ENCODE results near the gene SPAG6.
"Not testable (repeated sequence)": the region's sequence is repeated elsewhere in the genome, so short reads cannot be mapped to it uniquely, and the experiment has no call there.

Gene SPAG6

DNA sequence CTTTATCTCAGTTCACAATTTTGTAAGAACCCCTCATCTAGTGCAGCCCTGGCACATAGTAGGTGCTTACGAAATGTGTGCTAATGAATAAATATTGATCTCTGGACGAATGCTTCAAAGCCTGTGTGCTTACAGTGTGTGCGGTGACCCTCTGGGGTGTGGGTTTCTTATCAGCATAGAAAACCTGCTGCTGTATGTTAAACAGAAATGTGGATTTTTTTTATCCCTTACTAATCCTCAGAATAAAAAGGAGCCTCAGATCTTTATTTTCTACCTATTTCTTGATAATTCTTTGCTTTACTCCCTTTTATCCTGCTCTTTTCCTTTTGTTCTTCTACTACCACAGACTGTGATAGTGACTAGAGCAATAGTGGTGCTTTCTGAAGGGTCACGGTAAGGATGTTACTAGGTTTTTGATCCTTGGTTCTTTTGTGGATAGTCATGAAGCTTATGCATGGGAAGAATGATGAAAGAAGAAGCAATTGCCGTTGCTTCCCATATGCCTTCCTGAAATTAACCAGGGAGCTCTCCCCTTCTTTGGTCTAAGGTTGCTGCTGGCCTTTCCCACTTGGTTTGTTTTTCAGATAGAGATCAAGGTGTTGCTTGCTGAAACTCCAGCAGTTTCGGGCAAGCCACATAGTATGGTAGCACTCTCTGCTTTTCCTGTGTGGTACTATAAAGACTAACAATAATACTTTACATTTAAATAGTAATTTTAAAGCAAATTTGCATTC lies 44.7 kb downstream of the SPAG6 start:
- Histone ChIP-seq H3K9ac (ENCODE audit: low read depth in 1 of 2, low read length in 2 of 2) (no peak overlapping the region), H3K36me3 (ENCODE audit: control insufficient read depth in 1 of 2, insufficient read depth in 2 of 2, low read length in 2 of 2) (no peaks in the 10 kb centered on the region), H3K9me3 (ENCODE audit: control insufficient read depth in 1 of 2, low read length in 2 of 2) (no peaks in the 10 kb centered on the region), H3K27me3 (ENCODE audit: control insufficient read depth in 1 of 2, insufficient read depth in 2 of 2, low read length in 2 of 2) (no peaks in the 10 kb centered on the region), H3K4me1 (ENCODE audit: control insufficient read depth in 1 of 2, insufficient read depth in 2 of 2, low read length in 2 of 2) (no peaks in the 10 kb centered on the region), H3K4me3 (ENCODE audit: low read depth in 1 of 2, low read length in 2 of 2) (no peak overlapping the region), H3K27ac (ENCODE audit: low read depth, low read length) (no peak overlapping the region)

DNA sequence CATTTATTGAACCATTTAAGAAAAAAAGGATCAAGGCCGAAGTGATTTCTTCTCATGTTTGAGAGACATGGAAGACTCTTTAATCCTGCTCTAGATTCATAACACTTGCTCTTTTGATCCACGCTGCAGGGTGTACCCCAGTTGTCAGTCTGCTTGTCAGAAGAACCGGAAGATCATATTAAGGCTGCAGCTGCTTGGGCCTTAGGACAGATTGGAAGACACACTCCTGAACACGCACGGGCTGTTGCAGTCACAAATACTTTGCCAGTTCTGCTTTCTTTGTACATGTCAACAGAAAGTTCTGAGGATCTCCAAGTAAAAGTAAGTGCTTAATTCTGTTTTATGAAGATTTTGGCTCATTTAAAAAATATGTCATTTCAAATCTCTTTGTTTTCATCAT lies 46.3 kb downstream of the SPAG6 start:
- H3K9ac ChIP-seq (ENCODE audit: low read depth in 1 of 2, low read length in 2 of 2), result no peak overlapping the region
- H3K27me3 ChIP-seq (ENCODE audit: control insufficient read depth in 1 of 2, insufficient read depth in 2 of 2, low read length in 2 of 2), result no peaks in the 10 kb centered on the region
- no peaks in the 10 kb centered on the region for H3K4me1 ChIP-seq (ENCODE audit: control insufficient read depth in 1 of 2, insufficient read depth in 2 of 2, low read length in 2 of 2)
- no peak overlapping the region for H3K27ac ChIP-seq (ENCODE audit: low read depth, low read length)
- H3K4me3 ChIP-seq (ENCODE audit: low read depth in 1 of 2, low read length in 2 of 2), result no peak overlapping the region
- H3K36me3 ChIP-seq (ENCODE audit: control insufficient read depth in 1 of 2, insufficient read depth in 2 of 2, low read length in 2 of 2), result no peaks in the 10 kb centered on the region
- no peaks in the 10 kb centered on the region for H3K9me3 ChIP-seq (ENCODE audit: control insufficient read depth in 1 of 2, low read length in 2 of 2)

DNA sequence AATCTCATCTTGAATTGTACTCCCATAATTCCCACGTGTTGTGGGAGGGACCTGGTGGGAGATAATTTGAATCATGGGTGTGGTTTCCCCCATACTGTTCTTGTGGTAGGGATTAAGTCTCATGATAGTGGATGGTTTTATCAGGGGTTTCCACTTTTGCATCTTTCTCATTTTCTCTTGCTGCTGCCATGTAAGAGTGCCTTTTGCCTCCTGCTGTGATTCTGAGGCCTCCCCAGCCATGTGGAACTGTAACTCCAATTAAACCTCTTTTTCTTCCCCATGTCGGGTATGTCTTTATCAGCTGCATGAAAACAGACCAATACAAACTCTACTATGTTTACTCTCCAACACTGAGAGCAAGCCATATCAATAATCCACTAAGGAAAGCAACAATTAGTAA lies 50.9 kb downstream of the SPAG6 start:
- not testable (repeated sequence) for H3K9ac ChIP-seq (ENCODE audit: low read depth in 1 of 2, low read length in 2 of 2)

DNA sequence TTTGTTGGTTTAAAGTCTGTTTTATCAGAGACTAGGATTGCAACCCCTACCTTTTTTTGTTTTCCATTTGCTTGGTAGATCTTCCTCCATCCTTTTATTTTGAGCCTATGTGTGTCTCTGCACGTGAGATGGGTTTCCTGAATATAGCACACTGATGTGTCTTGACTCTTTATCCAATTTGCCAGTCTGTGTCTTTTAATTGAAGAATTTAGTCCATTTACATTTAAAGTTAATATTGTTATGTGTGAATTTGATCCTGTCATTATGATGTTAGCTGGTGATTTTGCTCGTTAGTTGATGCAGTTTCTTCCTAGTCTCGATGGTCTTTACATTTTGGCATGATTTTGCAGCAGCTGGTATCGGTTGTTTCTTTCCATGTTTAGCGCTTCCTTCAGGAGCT lies 61.6 kb downstream of the SPAG6 start:
- H3K27ac ChIP-seq (ENCODE audit: low read depth, low read length); H3K9me3 ChIP-seq (ENCODE audit: control insufficient read depth in 1 of 2, low read length in 2 of 2); H3K4me3 ChIP-seq (ENCODE audit: low read depth in 1 of 2, low read length in 2 of 2); H3K9ac ChIP-seq (ENCODE audit: low read depth in 1 of 2, low read length in 2 of 2); H3K36me3 ChIP-seq (ENCODE audit: control insufficient read depth in 1 of 2, insufficient read depth in 2 of 2, low read length in 2 of 2); H3K27me3 ChIP-seq (ENCODE audit: control insufficient read depth in 1 of 2, insufficient read depth in 2 of 2, low read length in 2 of 2); H3K4me1 ChIP-seq (ENCODE audit: control insufficient read depth in 1 of 2, insufficient read depth in 2 of 2, low read length in 2 of 2): not testable (repeated sequence)

More for the DNA sequence above, 50.9 kb downstream of the SPAG6 start:
- not testable (repeated sequence) for H3K4me1 ChIP-seq (ENCODE audit: control insufficient read depth in 1 of 2, insufficient read depth in 2 of 2, low read length in 2 of 2); H3K27ac ChIP-seq (ENCODE audit: low read depth, low read length); H3K36me3 ChIP-seq (ENCODE audit: control insufficient read depth in 1 of 2, insufficient read depth in 2 of 2, low read length in 2 of 2); H3K4me3 ChIP-seq (ENCODE audit: low read depth in 1 of 2, low read length in 2 of 2); H3K27me3 ChIP-seq (ENCODE audit: control insufficient read depth in 1 of 2, insufficient read depth in 2 of 2, low read length in 2 of 2); H3K9me3 ChIP-seq (ENCODE audit: control insufficient read depth in 1 of 2, low read length in 2 of 2)

DNA sequence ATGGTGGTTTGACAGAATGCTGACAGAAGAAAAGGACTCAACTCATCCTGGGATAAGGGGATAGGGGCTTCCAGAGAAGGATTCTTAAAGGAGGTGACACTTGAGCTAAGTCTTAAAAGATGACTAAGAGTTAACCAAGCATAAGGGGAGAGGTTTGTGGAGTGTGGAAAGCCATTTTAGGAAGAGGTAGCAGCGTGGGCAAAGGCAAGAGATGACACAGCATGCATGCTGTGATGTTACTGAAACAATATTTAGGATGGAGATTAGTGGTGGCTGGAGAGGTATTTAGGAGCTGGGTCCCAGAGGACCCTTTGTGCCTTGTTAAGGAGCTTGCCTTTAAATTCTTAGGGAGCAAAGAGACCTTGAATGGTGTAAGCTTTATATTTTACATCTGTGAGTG lies 65.1 kb downstream of the SPAG6 start:
- Histone ChIP-seq H3K27me3 (ENCODE audit: control insufficient read depth in 1 of 2, insufficient read depth in 2 of 2, low read length in 2 of 2) (peaks cover 0 to 3% of the 10 kb centered on the region in 2 donors), H3K9me3 (ENCODE audit: control insufficient read depth in 1 of 2, low read length in 2 of 2) (no peaks in the 10 kb centered on the region), H3K9ac (ENCODE audit: low read depth in 1 of 2, low read length in 2 of 2) (no peak overlapping the region), H3K27ac (ENCODE audit: low read depth, low read length) (no peak overlapping the region), H3K4me1 (ENCODE audit: control insufficient read depth in 1 of 2, insufficient read depth in 2 of 2, low read length in 2 of 2) (no peaks in the 10 kb centered on the region), H3K4me3 (ENCODE audit: low read depth in 1 of 2, low read length in 2 of 2) (no peak overlapping the region), H3K36me3 (ENCODE audit: control insufficient read depth in 1 of 2, insufficient read depth in 2 of 2, low read length in 2 of 2) (no peaks in the 10 kb centered on the region)

DNA sequence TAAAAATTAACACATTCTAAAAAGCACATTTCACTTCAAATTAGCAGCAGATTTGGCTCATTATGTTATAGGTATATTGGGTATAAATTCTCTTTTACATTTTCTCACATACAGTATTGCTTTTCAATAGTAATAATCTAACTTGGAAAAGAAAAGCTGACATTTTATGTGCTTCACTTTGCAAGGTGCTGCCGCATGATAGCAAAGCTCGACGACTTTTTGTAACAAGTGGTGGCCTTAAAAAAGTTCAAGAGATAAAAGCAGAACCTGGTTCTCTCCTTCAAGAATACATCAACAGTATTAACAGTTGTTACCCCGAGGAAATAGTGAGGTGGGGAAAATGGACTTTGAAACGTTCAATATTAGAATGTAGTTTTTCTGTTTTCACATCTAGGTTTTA lies 65.5 kb downstream of the SPAG6 start:
- Histone ChIP-seq H3K4me1 (ENCODE audit: control insufficient read depth in 1 of 2, insufficient read depth in 2 of 2, low read length in 2 of 2) (no peaks in the 10 kb centered on the region), H3K36me3 (ENCODE audit: control insufficient read depth in 1 of 2, insufficient read depth in 2 of 2, low read length in 2 of 2) (no peaks in the 10 kb centered on the region), H3K9ac (ENCODE audit: low read depth in 1 of 2, low read length in 2 of 2) (no peak overlapping the region), H3K4me3 (ENCODE audit: low read depth in 1 of 2, low read length in 2 of 2) (no peak overlapping the region), H3K27me3 (ENCODE audit: control insufficient read depth in 1 of 2, insufficient read depth in 2 of 2, low read length in 2 of 2) (peaks cover 0 to 3% of the 10 kb centered on the region in 2 donors), H3K9me3 (ENCODE audit: control insufficient read depth in 1 of 2, low read length in 2 of 2) (no peaks in the 10 kb centered on the region), H3K27ac (ENCODE audit: low read depth, low read length) (no peak overlapping the region)

DNA sequence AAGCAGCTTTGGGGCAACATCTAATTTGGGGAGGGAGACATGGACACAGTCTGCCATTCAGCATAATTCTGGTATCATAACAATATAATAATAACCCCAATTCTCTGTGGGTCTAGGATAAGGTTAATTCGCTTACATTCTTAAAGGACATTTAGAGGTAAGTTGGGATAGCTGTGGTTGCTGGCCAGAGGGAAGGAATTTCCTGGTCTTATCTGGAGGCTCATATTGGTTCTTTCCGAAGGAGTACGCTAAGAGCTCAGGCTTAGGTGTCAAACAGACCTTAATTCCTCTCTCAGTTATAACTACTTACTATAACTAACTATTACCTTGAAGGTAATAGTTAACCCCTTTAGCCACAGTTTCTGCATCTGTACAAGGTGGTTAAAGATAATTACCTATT lies 68.8 kb downstream of the SPAG6 start:
- Histone ChIP-seq H3K27ac (ENCODE audit: low read depth, low read length) (no peak overlapping the region), H3K36me3 (ENCODE audit: control insufficient read depth in 1 of 2, insufficient read depth in 2 of 2, low read length in 2 of 2) (no peaks in the 10 kb centered on the region), H3K9ac (ENCODE audit: low read depth in 1 of 2, low read length in 2 of 2) (no peak overlapping the region), H3K4me3 (ENCODE audit: low read depth in 1 of 2, low read length in 2 of 2) (no peak overlapping the region), H3K4me1 (ENCODE audit: control insufficient read depth in 1 of 2, insufficient read depth in 2 of 2, low read length in 2 of 2) (no peaks in the 10 kb centered on the region), H3K9me3 (ENCODE audit: control insufficient read depth in 1 of 2, low read length in 2 of 2) (no peaks in the 10 kb centered on the region), H3K27me3 (ENCODE audit: control insufficient read depth in 1 of 2, insufficient read depth in 2 of 2, low read length in 2 of 2) (peaks cover 0 to 3% of the 10 kb centered on the region in 2 donors)

DNA sequence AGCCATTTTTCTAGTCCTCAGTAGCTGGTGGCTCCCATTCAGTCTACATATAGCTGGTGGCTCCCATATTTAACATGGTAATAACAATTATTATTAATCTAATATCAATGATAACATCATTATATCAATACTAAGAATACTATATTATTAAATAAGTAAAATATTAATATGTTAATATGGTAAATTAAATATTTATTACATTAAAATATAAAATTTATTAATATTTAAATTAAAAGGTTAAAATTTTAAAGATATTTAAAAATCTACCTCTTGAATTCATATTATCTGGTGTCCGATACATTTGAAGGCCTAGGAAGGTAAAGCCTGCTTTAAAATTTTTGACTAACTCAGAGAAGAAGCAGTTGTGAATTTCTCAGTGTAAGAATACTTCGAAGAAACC lies 69.8 kb downstream of the SPAG6 start:
- Histone ChIP-seq H3K27ac (ENCODE audit: low read depth, low read length) (no peak overlapping the region), H3K36me3 (ENCODE audit: control insufficient read depth in 1 of 2, insufficient read depth in 2 of 2, low read length in 2 of 2) (no peaks in the 10 kb centered on the region), H3K27me3 (ENCODE audit: control insufficient read depth in 1 of 2, insufficient read depth in 2 of 2, low read length in 2 of 2) (no peaks in the 10 kb centered on the region), H3K4me3 (ENCODE audit: low read depth in 1 of 2, low read length in 2 of 2) (no peak overlapping the region), H3K9ac (ENCODE audit: low read depth in 1 of 2, low read length in 2 of 2) (no peak overlapping the region), H3K4me1 (ENCODE audit: control insufficient read depth in 1 of 2, insufficient read depth in 2 of 2, low read length in 2 of 2) (no peaks in the 10 kb centered on the region), H3K9me3 (ENCODE audit: control insufficient read depth in 1 of 2, low read length in 2 of 2) (no peaks in the 10 kb centered on the region)

DNA sequence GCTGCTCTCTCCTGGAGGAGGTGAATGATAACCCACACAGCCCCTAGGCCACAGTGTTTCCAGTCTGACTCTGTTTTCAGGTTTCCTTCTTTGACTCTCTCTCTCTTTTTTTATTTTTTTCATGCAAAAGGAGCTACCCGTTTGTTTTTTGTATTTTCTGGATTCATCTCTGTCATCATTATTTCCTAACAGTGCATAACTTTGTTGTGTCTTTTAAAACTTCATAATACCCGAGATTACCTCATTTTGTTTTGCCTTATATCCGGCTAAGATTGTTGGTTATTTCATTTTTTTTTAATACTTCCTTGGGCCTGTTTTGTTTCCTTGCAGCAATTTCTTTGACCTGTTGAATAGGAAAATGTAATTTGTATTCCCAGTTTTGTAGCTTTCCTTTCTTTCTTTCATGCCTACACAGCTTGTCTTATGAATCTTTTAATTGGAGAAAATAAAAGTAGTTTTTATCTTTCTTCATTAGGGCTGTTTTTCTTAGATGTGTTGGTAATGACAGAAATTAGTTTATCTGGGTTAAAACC lies 72.5 kb downstream of the SPAG6 start:
- H3K4me3 ChIP-seq (ENCODE audit: low read depth in 1 of 2, low read length in 2 of 2), result no peak overlapping the region
- no peak overlapping the region for H3K9ac ChIP-seq (ENCODE audit: low read depth in 1 of 2, low read length in 2 of 2)
- H3K27ac ChIP-seq (ENCODE audit: low read depth, low read length), result no peak overlapping the region
- no peaks in the 10 kb centered on the region for H3K4me1 ChIP-seq (ENCODE audit: control insufficient read depth in 1 of 2, insufficient read depth in 2 of 2, low read length in 2 of 2)
- H3K27me3 ChIP-seq (ENCODE audit: control insufficient read depth in 1 of 2, insufficient read depth in 2 of 2, low read length in 2 of 2), result no peaks in the 10 kb centered on the region
- no peaks in the 10 kb centered on the region for H3K36me3 ChIP-seq (ENCODE audit: control insufficient read depth in 1 of 2, insufficient read depth in 2 of 2, low read length in 2 of 2)
- H3K9me3 ChIP-seq (ENCODE audit: control insufficient read depth in 1 of 2, low read length in 2 of 2), result no peaks in the 10 kb centered on the region

DNA sequence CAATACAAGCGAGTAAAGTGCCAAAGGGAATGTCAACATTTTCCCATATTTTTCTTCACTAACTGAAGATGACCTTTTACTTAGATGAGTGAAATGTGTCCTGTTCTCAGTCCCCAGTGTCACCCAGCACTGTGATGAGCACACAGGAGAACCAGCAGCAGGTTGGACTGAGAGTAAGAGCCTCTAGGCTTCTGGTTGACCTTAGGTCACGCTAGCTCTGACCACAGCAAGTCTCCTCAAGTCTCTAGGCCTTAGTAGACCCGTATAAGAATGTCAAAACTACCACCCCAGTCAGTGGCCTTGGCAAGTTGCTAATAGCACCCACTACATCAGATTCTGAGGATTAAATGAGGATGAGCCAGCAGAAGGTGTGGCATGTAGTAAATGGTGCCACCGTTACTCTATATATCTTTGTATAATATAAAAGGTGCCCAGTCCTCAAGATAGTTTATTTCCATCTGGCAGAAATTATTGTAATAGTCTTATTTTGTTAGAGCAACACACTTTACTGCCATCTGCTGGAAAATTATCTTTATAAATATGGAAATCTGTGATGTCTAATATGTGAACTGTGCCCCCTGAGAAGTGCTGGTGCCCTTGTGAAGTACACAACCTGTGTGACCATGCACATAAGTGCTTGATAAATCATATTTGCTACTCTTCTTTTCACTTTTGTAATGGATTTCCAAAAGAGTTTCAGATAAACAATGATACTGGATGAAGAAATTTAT lies 75.7 kb downstream of the SPAG6 start:
- no peaks in the 10 kb centered on the region for H3K9me3 ChIP-seq (ENCODE audit: control insufficient read depth in 1 of 2, low read length in 2 of 2)
- H3K4me3 ChIP-seq (ENCODE audit: low read depth in 1 of 2, low read length in 2 of 2), result no peak overlapping the region
- no peak overlapping the region for H3K9ac ChIP-seq (ENCODE audit: low read depth in 1 of 2, low read length in 2 of 2)
- H3K36me3 ChIP-seq (ENCODE audit: control insufficient read depth in 1 of 2, insufficient read depth in 2 of 2, low read length in 2 of 2), result no peaks in the 10 kb centered on the region
- H3K27me3 ChIP-seq (ENCODE audit: control insufficient read depth in 1 of 2, insufficient read depth in 2 of 2, low read length in 2 of 2), result no peaks in the 10 kb centered on the region
- no peak overlapping the region for H3K27ac ChIP-seq (ENCODE audit: low read depth, low read length)
- no peaks in the 10 kb centered on the region for H3K4me1 ChIP-seq (ENCODE audit: control insufficient read depth in 1 of 2, insufficient read depth in 2 of 2, low read length in 2 of 2)

All from duodenal mucosa (tissue), 2 donors.